ENCODE results near the gene CHTF8. TPM values are rescaled to one million over a fixed set of nuclear protein-coding genes. Genes with fewer than 3 reads are reported as not detected.
"Not testable (repeated sequence)": the region's sequence is repeated elsewhere in the genome, so short reads cannot be mapped to it uniquely, and the experiment has no call there.

The CHTF8 gene
- total and polyA plus RNA-seq, 10 of the 15 experiments (the other 5 are each of a cell fraction or from before 2014, with no cell fraction given) = 18.5 to 159 (median 102) TPM

GRCh38 chr16:69141014-69141413 lies 8.6 kb upstream of the CHTF8 start (continued):
- TF ChIP-seq TARDBP (IDR thresholded peaks at IDR 0.05; ENCODE audit: borderline replicate concordance) (no peak), NFYB (IDR thresholded peaks at IDR 0.05; ENCODE audit: insufficient read depth, low read depth, low read length) (no peak), MEF2A (IDR thresholded peaks at IDR 0.05; ENCODE audit: insufficient read depth, low read depth, low read length) (no peak), FOS (IDR thresholded peaks at IDR 0.05; ENCODE audit: borderline replicate concordance, extremely low read depth, insufficient read length) (no peak), ZNF384 (IDR thresholded peaks at IDR 0.05; ENCODE audit: borderline replicate concordance, low read depth, low read length) (no peak), RELA (IDR thresholded peaks at IDR 0.05; ENCODE audit: borderline replicate concordance, partially characterized antibody) (no peak), PRDM15 (CRISPR knock-in tag; IDR thresholded peaks at IDR 0.05) (no peak)

DNA sequence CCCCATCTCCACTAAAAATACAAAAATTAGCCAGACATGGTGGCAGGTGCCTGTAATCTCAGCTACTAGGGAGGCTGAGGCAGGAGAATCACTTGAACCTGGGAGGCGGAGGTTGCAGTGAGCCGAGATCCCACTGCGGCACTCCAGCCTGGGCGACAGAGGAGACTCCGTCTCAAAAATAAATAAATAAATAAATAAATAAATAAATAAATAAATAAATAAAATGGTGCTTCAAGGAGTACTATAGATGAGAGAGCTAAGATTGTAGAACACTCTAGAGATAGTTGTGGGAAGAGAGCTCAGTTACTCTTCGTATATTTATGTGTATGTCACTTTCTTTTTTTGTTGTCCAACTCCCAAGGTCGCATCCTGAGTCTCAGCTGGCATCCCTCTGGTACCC lies 7.1 kb upstream of the CHTF8 start:
- H3K27ac ChIP-seq (ENCODE audit: control insufficient read depth, insufficient read depth); H4K20me1 ChIP-seq (ENCODE audit: control insufficient read depth, insufficient read depth); H2AFZ ChIP-seq (ENCODE audit: control insufficient read depth, low read depth, low read length); H3K4me3 ChIP-seq; DNase-seq (ENCODE audit: low read depth, low spot score); H3K9ac ChIP-seq (ENCODE audit: control insufficient read depth, insufficient read depth, low read length); ATAC-seq; BruUV-seq (replicated peaks); H3K4me2 ChIP-seq (ENCODE audit: control insufficient read depth, insufficient read depth); H3K27me3 ChIP-seq (replicated peaks in 1 of 2; ENCODE audit: control insufficient read depth in 2 of 2, insufficient read depth in 2 of 2, low read length in 1 of 2); RAD21 ChIA-PET (ENCODE audit: unreplicated experiment); FAIRE-seq; H3K9me3 ChIP-seq (replicated peaks; ENCODE audit: control insufficient read depth, insufficient read depth, low read length); in situ Hi-C loops (cut with MboI); H3K4me1 ChIP-seq (ENCODE audit: control insufficient read depth, insufficient read depth, low read length); intact Hi-C loops (cut with micrococcal nuclease; ENCODE audit: unreplicated experiment): not testable (repeated sequence)
- H3K79me2 ChIP-seq (ENCODE audit: control insufficient read depth, insufficient read depth, low read length) = peaks cover 24% of the 10 kb centered on the region
- CTCF ChIA-PET = interaction anchor here (0.7 to 2.7 kb wide), 3 partner anchors 10 to 44 kb away, joined by 3 to 14 read pairs (median 3); no protein-coding TSS in a partner anchor
- SMC1A ChIA-PET (ENCODE audit: uncharacterized antibody, unreplicated experiment) = interaction anchor here (0.8 to 1.5 kb wide), 4 partner anchors 11 to 238 kb away, joined by 3 to 7 read pairs (median 4); no protein-coding TSS in a partner anchor
- WGBS (ENCODE audit: insufficient coverage, insufficient replicate concordance, low lambda C conversion rate, missing lambda C conversion rate) = 95% methylated on average over 7 of the region's 7 CpGs
- H3K36me3 ChIP-seq (ENCODE audit: control insufficient read depth in 2 of 2, insufficient read depth in 2 of 2, low read length in 1 of 2) = peaks cover 19 to 29% of the 10 kb centered on the region in 2 experiments
- POLR2A ChIA-PET = interaction anchor here (0.6 kb wide), 1 partner anchor 233 kb away, joined by 4 read pairs; no protein-coding TSS in a partner anchor

Measured in GM12878 (cell line).